K562 (cell line): ENCODE results near the gene ZNF48. TPM values are rescaled to one million over a fixed set of nuclear protein-coding genes. Genes with fewer than 3 reads are reported as not detected.

Experiments
- ATF1 ChIP-seq, 2 experiments: fragments of 450-650 bp in 1 of 2; IDR thresholded peaks; 2 replicates each; pipeline ENCODE4 v1.6.1; 2016; ENCODE audit warnings: missing compliant biosample characterization in 1 of 2, missing genetic modification characterization in 1 of 2
- CBFA2T3 ChIP-seq: fragments of 450-650 bp; IDR thresholded peaks from 2 replicates; pipeline ENCODE4 v1.6.1; 2017
- CHD4 ChIP-seq: fragments of 200-600 bp; sonication (generic); IDR thresholded peaks from 3 replicates; pipeline ENCODE4 v1.6.1; 2012; ENCODE audit warnings: low read depth, mild to moderate bottlenecking, mixed read lengths, low read length, inconsistent platforms; ENCODE audit not compliant: insufficient read depth, insufficient replicate concordance, poor library complexity, severe bottlenecking
- ESRRB ChIP-seq: fragments of 250-450 bp; sonication (Bioruptor Pico); IDR thresholded peaks from 2 replicates; pipeline ENCODE4 v1.5.0; 2020; ENCODE audit warnings: mild to moderate bottlenecking, moderate library complexity, borderline replicate concordance
- HIVEP1 ChIP-seq: fragments of 250-450 bp; sonication (Bioruptor Pico); IDR thresholded peaks from 2 replicates; pipeline ENCODE4 v1.4.0; 2020; ENCODE audit warnings: mild to moderate bottlenecking
- HMG20A ChIP-seq: fragments of 450-650 bp; formaldehyde crosslinking; conservative IDR thresholded peaks from 2 replicates; pipeline ENCODE4 v1.4.0; 2020; ENCODE audit warnings: mild to moderate bottlenecking, mixed read lengths
- KAT8 ChIP-seq: fragments of 450-650 bp; IDR thresholded peaks from 2 replicates; pipeline ENCODE4 v1.6.1; 2016; ENCODE audit warnings: low read depth, mild to moderate bottlenecking
- NELFE ChIP-seq: IDR thresholded peaks from 2 replicates; pipeline ENCODE4 v1.6.1; 2011; ENCODE audit warnings: mild to moderate bottlenecking; ENCODE audit not compliant: insufficient read depth, insufficient read length
- POLR2G ChIP-seq: fragments of 200-400 bp; formaldehyde crosslinking; IDR thresholded peaks from 2 replicates; pipeline ENCODE4 v1.6.1; 2017; ENCODE audit warnings: low read depth, mild to moderate bottlenecking, antibody characterized with exemption, low read length, moderate library complexity
- RNF2 ChIP-seq: sonication (generic); IDR thresholded peaks from 2 replicates; pipeline ENCODE4 v1.6.1; 2016
- SIN3A ChIP-seq, 2 experiments: fragments of 150-350 bp in 1 of 2; IDR thresholded peaks; 2 replicates each; pipeline ENCODE4 v1.6.1; 2011 to 2016; ENCODE audit warnings: borderline replicate concordance in 2 of 2, low read depth in 2 of 2, low read length in 2 of 2, mild to moderate bottlenecking in 2 of 2, moderate library complexity in 2 of 2; ENCODE audit not compliant: control insufficient read depth in 1 of 2
- SIN3B ChIP-seq: fragments of 450-650 bp; IDR thresholded peaks from 2 replicates; pipeline ENCODE4 v1.6.1; 2017; ENCODE audit warnings: low read depth, mild to moderate bottlenecking, moderate library complexity
- ZKSCAN3 ChIP-seq: fragments of 250-450 bp; sonication (Bioruptor Pico); IDR thresholded peaks from 2 replicates; pipeline ENCODE4 v1.4.0; 2020
- ZNF124 ChIP-seq: sonication (generic); formaldehyde crosslinking; IDR thresholded peaks from 2 replicates; pipeline ENCODE4 v1.8.1; 2022; ENCODE audit warnings: missing genetic modification reagents
- ZNF175 ChIP-seq: fragments of 200-800 bp; sonication (Bioruptor generic); IDR thresholded peaks from 2 replicates; pipeline ENCODE4 v1.6.1; 2016; ENCODE audit warnings: low read depth, mild to moderate bottlenecking, missing genetic modification characterization, missing compliant biosample characterization
- ZNF3 ChIP-seq: fragments of 250-450 bp; sonication (Bioruptor Pico); IDR thresholded peaks from 2 replicates; pipeline ENCODE4 v1.5.0; 2021; ENCODE audit warnings: mild to moderate bottlenecking, moderate library complexity
- ZNF507 ChIP-seq: conservative IDR thresholded peaks from 2 replicates; pipeline ENCODE4 v1.6.1; 2017; ENCODE audit warnings: missing genetic modification characterization, missing compliant biosample characterization
- ZNF79 ChIP-seq: fragments of 250-450 bp; sonication (Bioruptor Pico); IDR thresholded peaks from 2 replicates; pipeline ENCODE4 v1.4.0; 2020; ENCODE audit warnings: low read depth, mild to moderate bottlenecking, moderate library complexity
- polyA plus RNA-seq, 8 experiments: library from polyadenylated mRNA; depleted of rRNA in 4 of 8; stranded (reverse) in 5 of 8; unstranded in 3 of 8; fragments of >200 nt; fragmentation: Nextera tagmentation in 2 of 8; fragmentation: Illumina TruSeq in 1 of 8; extraction: Ambion mirVana in 2 of 8; extraction: Trizol in 1 of 8; gene quantifications; 2 replicates each; pipeline versions ENCODE4 v1.2.1 to v1.2.3, GENCODE V29; 2011 to 2014; ENCODE audit warnings: inconsistent platforms in 1 of 8, missing spikeins in 1 of 8
- total RNA-seq, 7 experiments: library from RNA; depleted of rRNA in 6 of 7; stranded (reverse); fragments of >200 nt in 6 of 7; fragmentation: Illumina TruSeq in 2 of 7; extraction: Trizol in 2 of 7; gene quantifications; 2 replicates each; pipeline versions ENCODE4 v1.2.1 to v1.2.3, GENCODE V29; 2011 to 2021; ENCODE audit warnings: low replicate concordance in 1 of 7
- TF ChIP-seq, protein P1 (sequence below): sonication (generic); formaldehyde crosslinking; IDR thresholded peaks from 2 replicates; pipeline ENCODE4 v1.8.0; 2022; ENCODE audit warnings: missing genetic modification reagents, mild to moderate bottlenecking, borderline replicate concordance
- TF ChIP-seq, protein P2 (sequence below): fragments of 450-650 bp; conservative IDR thresholded peaks from 2 replicates; pipeline ENCODE4 v1.6.1; 2016; ENCODE audit warnings: missing genetic modification characterization, low read depth, mild to moderate bottlenecking, missing compliant biosample characterization, moderate library complexity
- TF ChIP-seq, protein P3 (sequence below): fragments of 150-350 bp; conservative IDR thresholded peaks from 2 replicates; pipeline ENCODE4 v1.6.1; 2014; ENCODE audit warnings: low read length
- TF ChIP-seq, protein P4 (sequence below): sonication (generic); formaldehyde crosslinking; IDR thresholded peaks from 2 replicates; pipeline ENCODE4 v1.8.0; 2022; ENCODE audit warnings: mild to moderate bottlenecking, missing genetic modification reagents

ZNF48 gene
- total and polyA plus RNA-seq, 9 of the 15 experiments (the other 6 are each of a cell fraction or from before 2014, with no cell fraction given): 0.38 to 11.6 (median 4.7) TPM

DNA sequence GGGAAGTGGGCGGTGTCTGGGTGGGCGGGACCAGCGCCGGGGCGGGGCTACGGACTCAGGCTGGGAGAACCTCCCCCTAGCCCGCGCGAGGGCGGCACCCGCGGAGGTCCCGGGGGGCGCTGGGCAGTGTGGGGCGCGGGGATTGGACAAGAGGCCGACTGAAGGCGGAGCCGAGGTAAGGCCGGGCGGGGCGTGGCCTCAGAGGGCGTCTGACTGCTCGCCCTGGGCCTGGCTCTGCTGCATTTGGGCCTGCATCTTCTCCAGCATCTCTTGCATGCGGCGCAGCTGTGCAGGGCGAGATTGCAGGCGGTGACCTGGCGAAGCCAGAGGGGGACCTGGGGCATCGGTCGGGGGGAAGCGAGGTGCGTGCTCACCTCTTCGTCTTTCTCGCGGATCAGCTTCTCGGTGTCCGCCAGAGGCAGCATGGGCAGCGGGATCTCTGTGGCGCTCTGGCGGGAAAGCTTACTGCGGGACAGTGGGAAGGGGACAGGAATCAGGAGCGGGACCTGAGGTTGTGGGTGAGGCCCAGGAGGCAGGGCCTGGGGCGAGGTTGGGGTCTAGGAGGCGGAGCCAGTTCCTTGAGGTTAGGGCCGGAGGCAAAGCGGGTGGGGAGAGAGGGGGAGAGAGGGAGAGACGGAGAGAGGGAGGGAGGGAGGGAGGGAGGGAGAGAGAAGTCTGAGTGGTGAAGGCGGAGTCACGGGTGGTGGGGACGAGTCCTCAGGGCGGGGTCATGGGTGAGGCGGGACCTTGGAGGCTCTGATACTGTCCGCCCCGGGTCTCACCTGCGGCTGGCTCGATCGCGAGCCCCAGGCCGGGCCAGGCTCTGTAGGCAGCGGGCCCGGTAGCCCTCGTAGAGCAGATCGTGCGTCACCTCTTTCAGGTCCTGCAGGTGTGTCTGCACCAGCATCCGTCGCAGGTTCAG, 16.7 kb upstream of the ZNF48 start (continued):
- TF ChIP-seq, protein P1, sequence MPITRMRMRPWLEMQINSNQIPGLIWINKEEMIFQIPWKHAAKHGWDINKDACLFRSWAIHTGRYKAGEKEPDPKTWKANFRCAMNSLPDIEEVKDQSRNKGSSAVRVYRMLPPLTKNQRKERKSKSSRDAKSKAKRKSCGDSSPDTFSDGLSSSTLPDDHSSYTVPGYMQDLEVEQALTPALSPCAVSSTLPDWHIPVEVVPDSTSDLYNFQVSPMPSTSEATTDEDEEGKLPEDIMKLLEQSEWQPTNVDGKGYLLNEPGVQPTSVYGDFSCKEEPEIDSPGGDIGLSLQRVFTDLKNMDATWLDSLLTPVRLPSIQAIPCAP (CRISPR knock-in tag): no peak
- TF ChIP-seq ATF1 (CRISPR knock-in tag; IDR thresholded peaks at IDR 0.05): no peak
- TF ChIP-seq ATF1 (tag; IDR thresholded peaks at IDR 0.05): no peak
- TF ChIP-seq HMG20A: no peak
- peak; percentile 14 to 66; a peak in 2 of 4 replicates for TF ChIP-seq SIN3A (IDR thresholded peaks at IDR 0.05; ENCODE audit: borderline replicate concordance in 2 of 2, control insufficient read depth in 1 of 2, low read depth in 2 of 2, low read length in 2 of 2)
- TF ChIP-seq KAT8: no peak
- TF ChIP-seq CBFA2T3: no peak; the same call in 1 of the 2 replicates
- TF ChIP-seq, protein P2, sequence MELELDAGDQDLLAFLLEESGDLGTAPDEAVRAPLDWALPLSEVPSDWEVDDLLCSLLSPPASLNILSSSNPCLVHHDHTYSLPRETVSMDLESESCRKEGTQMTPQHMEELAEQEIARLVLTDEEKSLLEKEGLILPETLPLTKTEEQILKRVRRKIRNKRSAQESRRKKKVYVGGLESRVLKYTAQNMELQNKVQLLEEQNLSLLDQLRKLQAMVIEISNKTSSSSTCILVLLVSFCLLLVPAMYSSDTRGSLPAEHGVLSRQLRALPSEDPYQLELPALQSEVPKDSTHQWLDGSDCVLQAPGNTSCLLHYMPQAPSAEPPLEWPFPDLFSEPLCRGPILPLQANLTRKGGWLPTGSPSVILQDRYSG (tag): no peak
- TF ChIP-seq ZNF124 (CRISPR knock-in tag): no peak
- TF ChIP-seq RNF2: no peak; the same call in 1 of the 2 replicates
- TF ChIP-seq POLR2G: peak; percentile 70
- no peak for TF ChIP-seq ZNF3 (CRISPR knock-in tag)
- no peak for TF ChIP-seq CHD4
- no peak for TF ChIP-seq ZKSCAN3
- TF ChIP-seq, protein P3, sequence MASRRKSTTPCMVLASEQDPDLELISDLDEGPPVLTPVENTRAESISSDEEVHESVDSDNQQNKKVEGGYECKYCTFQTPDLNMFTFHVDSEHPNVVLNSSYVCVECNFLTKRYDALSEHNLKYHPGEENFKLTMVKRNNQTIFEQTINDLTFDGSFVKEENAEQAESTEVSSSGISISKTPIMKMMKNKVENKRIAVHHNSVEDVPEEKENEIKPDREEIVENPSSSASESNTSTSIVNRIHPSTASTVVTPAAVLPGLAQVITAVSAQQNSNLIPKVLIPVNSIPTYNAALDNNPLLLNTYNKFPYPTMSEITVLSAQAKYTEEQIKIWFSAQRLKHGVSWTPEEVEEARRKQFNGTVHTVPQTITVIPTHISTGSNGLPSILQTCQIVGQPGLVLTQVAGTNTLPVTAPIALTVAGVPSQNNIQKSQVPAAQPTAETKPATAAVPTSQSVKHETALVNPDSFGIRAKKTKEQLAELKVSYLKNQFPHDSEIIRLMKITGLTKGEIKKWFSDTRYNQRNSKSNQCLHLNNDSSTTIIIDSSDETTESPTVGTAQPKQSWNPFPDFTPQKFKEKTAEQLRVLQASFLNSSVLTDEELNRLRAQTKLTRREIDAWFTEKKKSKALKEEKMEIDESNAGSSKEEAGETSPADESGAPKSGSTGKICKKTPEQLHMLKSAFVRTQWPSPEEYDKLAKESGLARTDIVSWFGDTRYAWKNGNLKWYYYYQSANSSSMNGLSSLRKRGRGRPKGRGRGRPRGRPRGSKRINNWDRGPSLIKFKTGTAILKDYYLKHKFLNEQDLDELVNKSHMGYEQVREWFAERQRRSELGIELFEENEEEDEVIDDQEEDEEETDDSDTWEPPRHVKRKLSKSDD: no peak
- no peak for TF ChIP-seq ESRRB
- TF ChIP-seq ZNF507 (tag): no peak
- no peak for TF ChIP-seq ZNF175 (CRISPR knock-in tag)
- TF ChIP-seq, protein P4, sequence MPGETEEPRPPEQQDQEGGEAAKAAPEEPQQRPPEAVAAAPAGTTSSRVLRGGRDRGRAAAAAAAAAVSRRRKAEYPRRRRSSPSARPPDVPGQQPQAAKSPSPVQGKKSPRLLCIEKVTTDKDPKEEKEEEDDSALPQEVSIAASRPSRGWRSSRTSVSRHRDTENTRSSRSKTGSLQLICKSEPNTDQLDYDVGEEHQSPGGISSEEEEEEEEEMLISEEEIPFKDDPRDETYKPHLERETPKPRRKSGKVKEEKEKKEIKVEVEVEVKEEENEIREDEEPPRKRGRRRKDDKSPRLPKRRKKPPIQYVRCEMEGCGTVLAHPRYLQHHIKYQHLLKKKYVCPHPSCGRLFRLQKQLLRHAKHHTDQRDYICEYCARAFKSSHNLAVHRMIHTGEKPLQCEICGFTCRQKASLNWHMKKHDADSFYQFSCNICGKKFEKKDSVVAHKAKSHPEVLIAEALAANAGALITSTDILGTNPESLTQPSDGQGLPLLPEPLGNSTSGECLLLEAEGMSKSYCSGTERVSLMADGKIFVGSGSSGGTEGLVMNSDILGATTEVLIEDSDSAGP: no peak
- no peak for TF ChIP-seq ZNF79
- TF ChIP-seq SIN3B: no peak; the same call in 1 of the 2 replicates
- TF ChIP-seq HIVEP1: no peak
- no peak for TF ChIP-seq NELFE
